H1 (cell line): Measurements from ENCODE around the gene VPS13D. TPM values are rescaled to one million over a fixed set of nuclear protein-coding genes. Genes with fewer than 3 reads are reported as not detected.

Experiments used
- CTCF ChIA-PET: fragments of 300-600 bp; sonication (Branson Sonifier 250); formaldehyde crosslinking; loops from one replicate; lab custom pipeline; 2021; ENCODE audit not compliant: partially characterized antibody; lab: Charles Lee
- POLR2A ChIA-PET: fragments of 300-600 bp; sonication (Branson Sonifier 250); formaldehyde crosslinking; loops from one replicate; lab custom pipeline; 2021; ENCODE audit warnings: inconsistent platforms; ENCODE audit not compliant: partially characterized antibody; lab: Charles Lee
- DNase-seq, 2 experiments: peaks; one replicate each; pipeline versions ENCODE4 v3.0.0 to v3.0.0-alpha.2; 2010 to 2022; ENCODE audit warnings: low spot score in 2 of 2, low read depth in 1 of 2, mixed read lengths in 1 of 2
- FAIRE-seq: peaks from 2 replicates; lab custom pipeline; 2011; peaks lifted over from hg19 to GRCh38; lab: Jason Lieb, UNC
- H2AFZ ChIP-seq: 2 replicates; pipeline ENCODE4 v1.8.1; 2012; ENCODE audit warnings: low read length, inconsistent platforms
- H2AK5ac ChIP-seq: 2 replicates; pipeline ENCODE4 v1.6.1; 2013; ENCODE audit warnings: low read depth, low read length
- H2BK120ac ChIP-seq: replicated peaks from 2 replicates; pipeline ENCODE3; 2013; ENCODE audit warnings: low read depth, low read length, inconsistent platforms
- H2BK12ac ChIP-seq: 2 replicates; pipeline ENCODE4 v1.6.1; 2013; ENCODE audit warnings: low read depth, low read length
- H2BK15ac ChIP-seq: 2 replicates; pipeline ENCODE4 v1.6.1; 2013; ENCODE audit warnings: low read length
- H2BK20ac ChIP-seq: 2 replicates; pipeline ENCODE4 v1.6.1; 2013; ENCODE audit warnings: low read length
- H2BK5ac ChIP-seq: 2 replicates; pipeline ENCODE4 v1.6.1; 2013; ENCODE audit warnings: low read depth, low read length
- H3K14ac ChIP-seq: 2 replicates; pipeline ENCODE4 v1.6.1; 2013; ENCODE audit warnings: inconsistent platforms; ENCODE audit not compliant: insufficient read length
- H3K18ac ChIP-seq: 2 replicates; pipeline ENCODE4 v1.6.1; 2013; ENCODE audit warnings: low read length; ENCODE audit errors: extremely low read depth
- H3K23ac ChIP-seq: 2 replicates; pipeline ENCODE4 v1.6.1; 2013; ENCODE audit warnings: inconsistent platforms; ENCODE audit not compliant: insufficient read length
- H3K23me2 ChIP-seq: 2 replicates; pipeline ENCODE4 v1.6.1; 2013; ENCODE audit warnings: low read depth, low read length
- H3K27ac ChIP-seq: 2 replicates; pipeline ENCODE4 v1.6.1; 2011; ENCODE audit warnings: low read depth, low read length, inconsistent platforms
- H3K27me3 ChIP-seq, 4 experiments: replicated peaks in 1 of 4; 1 replicate in 1 of 4; 2 replicates in 3 of 4; pipeline versions ENCODE4 v1.6.1 to v1.8.1; 2011 to 2013; ENCODE audit warnings: low read length in 3 of 4, mild to moderate bottlenecking in 3 of 4, inconsistent platforms in 2 of 4, mixed read lengths in 2 of 4, moderate library complexity in 1 of 4; ENCODE audit not compliant: control insufficient read depth in 3 of 4, insufficient read depth in 3 of 4; ENCODE audit errors: extremely low read depth in 1 of 4
- H3K36me3 ChIP-seq, 4 experiments: 2 replicates each; pipeline versions ENCODE4 v1.6.1 to v1.8.1; 2011 to 2013; ENCODE audit warnings: mild to moderate bottlenecking in 4 of 4, low read length in 3 of 4, moderate library complexity in 2 of 4, control low read depth in 1 of 4, inconsistent platforms in 1 of 4; ENCODE audit not compliant: insufficient read depth in 4 of 4, control insufficient read depth in 2 of 4
- H3K4ac ChIP-seq: replicated peaks from 2 replicates; pipeline ENCODE3; 2013; ENCODE audit warnings: low read length, low read depth, mixed read lengths, inconsistent platforms; ENCODE audit not compliant: insufficient read length
- H3K4me1 ChIP-seq, 4 experiments: replicated peaks in 1 of 4; 1 replicate in 1 of 4; 2 replicates in 3 of 4; pipeline versions ENCODE4 v1.6.1 to v1.8.1; 2011 to 2013; ENCODE audit warnings: low read length in 3 of 4, inconsistent platforms in 2 of 4, mixed read lengths in 1 of 4; ENCODE audit not compliant: insufficient read depth in 4 of 4, control insufficient read depth in 3 of 4
- H3K4me2 ChIP-seq, 2 experiments: 2 replicates each; pipeline versions ENCODE4 v1.6.1 to v1.8.1; 2011 to 2013; ENCODE audit warnings: low read depth in 2 of 2, low read length in 2 of 2, control low read depth in 1 of 2, inconsistent platforms in 1 of 2, mild to moderate bottlenecking in 1 of 2; ENCODE audit not compliant: insufficient read depth in 1 of 2
- H3K4me3 ChIP-seq, 4 experiments: fragments of 200-600, 300-600 bp in 1 of 4; sonication (generic), shearing (Covaris generic), sonication (Bioruptor Twin) in 1 of 4; 2 replicates each; pipeline versions ENCODE4 v1.5.1 to v1.8.1; 2011 to 2016; ENCODE audit warnings: low read length in 4 of 4, low read depth in 3 of 4, control low read depth in 2 of 4, inconsistent platforms in 2 of 4, mild to moderate bottlenecking in 2 of 4, mixed read lengths in 1 of 4, moderate library complexity in 1 of 4; ENCODE audit not compliant: insufficient read depth in 2 of 4; ENCODE audit errors: extremely low read depth in 1 of 4
- H3K56ac ChIP-seq: replicated peaks from 2 replicates; pipeline ENCODE3; 2013; ENCODE audit warnings: low read depth, mild to moderate bottlenecking, mixed read lengths, low read length, inconsistent platforms; ENCODE audit not compliant: insufficient read length
- H3K79me1 ChIP-seq: 2 replicates; pipeline ENCODE4 v1.6.1; 2013; ENCODE audit warnings: low read depth, low read length, control low read depth
- H3K79me2 ChIP-seq, 2 experiments: 2 replicates each; pipeline versions ENCODE4 v1.6.1 to v1.8.1; 2012 to 2013; ENCODE audit warnings: low read length in 2 of 2, mild to moderate bottlenecking in 2 of 2, inconsistent platforms in 1 of 2; ENCODE audit not compliant: insufficient read depth in 2 of 2, control insufficient read depth in 1 of 2
- H3K9ac ChIP-seq, 4 experiments: replicated peaks in 1 of 4; 1 replicate in 1 of 4; 2 replicates in 3 of 4; pipeline versions ENCODE4 v1.6.1 to v1.8.1; 2011 to 2013; ENCODE audit warnings: low read depth in 3 of 4, low read length in 3 of 4, control low read depth in 2 of 4, mild to moderate bottlenecking in 2 of 4, moderate library complexity in 2 of 4, inconsistent platforms in 1 of 4; ENCODE audit errors: extremely low read depth in 1 of 4
- H3K9me3 ChIP-seq, 2 experiments: 2 replicates each; pipeline versions ENCODE4 v1.6.1 to v1.8.1; 2012 to 2013; ENCODE audit warnings: mild to moderate bottlenecking in 2 of 2, moderate library complexity in 2 of 2, control low read depth in 1 of 2, inconsistent platforms in 1 of 2, low read depth in 1 of 2, low read length in 1 of 2, mixed read lengths in 1 of 2; ENCODE audit not compliant: insufficient read depth in 2 of 2
- H4K20me1 ChIP-seq, 2 experiments: replicated peaks in 1 of 2; 2 replicates each; pipeline versions ENCODE3 to v1.8.1; 2011 to 2013; ENCODE audit warnings: inconsistent platforms in 2 of 2, low read length in 2 of 2, mild to moderate bottlenecking in 1 of 2; ENCODE audit not compliant: insufficient read depth in 2 of 2, control insufficient read depth in 1 of 2
- H4K5ac ChIP-seq: 2 replicates; pipeline ENCODE4 v1.6.1; 2013; ENCODE audit warnings: low read length, low read depth, mixed read lengths, inconsistent platforms; ENCODE audit not compliant: insufficient read length
- H4K8ac ChIP-seq: 2 replicates; pipeline ENCODE4 v1.8.0; 2013; ENCODE audit warnings: mild to moderate bottlenecking, moderate library complexity, low read length, inconsistent platforms; ENCODE audit not compliant: insufficient read depth; ENCODE audit errors: extremely low read depth
- H4K91ac ChIP-seq: replicated peaks from 2 replicates; pipeline ENCODE3; 2013; ENCODE audit warnings: low read length, mixed read lengths, inconsistent platforms; ENCODE audit not compliant: insufficient read length
- ASH2L ChIP-seq: fragments of 200-600, 300-600 bp; sonication (generic); IDR thresholded peaks from one replicate; pipeline ENCODE4 v1.7.1; 2017; ENCODE audit warnings: low read length
- CTCF ChIP-seq, 3 experiments: IDR thresholded peaks; 1 replicate in 2 of 3; 2 replicates in 1 of 3; pipeline versions ENCODE4 v1.5.1 to v1.6.1; 2011; ENCODE audit warnings: low read length in 3 of 3, mild to moderate bottlenecking in 3 of 3, inconsistent platforms in 2 of 3, low read depth in 1 of 3, moderate library complexity in 1 of 3; ENCODE audit not compliant: insufficient read depth in 1 of 3; ENCODE audit errors: control extremely low read depth in 1 of 3
- EP300 ChIP-seq, 2 experiments: IDR thresholded peaks; 1 replicate in 1 of 2; 2 replicates in 1 of 2; pipeline ENCODE4 v1.6.1; 2011 to 2012; ENCODE audit warnings: low read depth in 2 of 2, low read length in 2 of 2, mild to moderate bottlenecking in 2 of 2, borderline replicate concordance in 1 of 2, inconsistent platforms in 1 of 2, moderate library complexity in 1 of 2
- POLR2A ChIP-seq, 2 experiments: IDR thresholded peaks; 1 replicate in 1 of 2; 2 replicates in 1 of 2; pipeline ENCODE4 v1.6.1; 2011; ENCODE audit warnings: low read depth in 2 of 2, low read length in 2 of 2, mild to moderate bottlenecking in 2 of 2; ENCODE audit errors: control extremely low read depth in 1 of 2
- RBBP5 ChIP-seq: IDR thresholded peaks from 2 replicates; pipeline ENCODE4 v1.7.1; 2012; ENCODE audit warnings: low read depth, mild to moderate bottlenecking, inconsistent platforms, low read length, moderate library complexity, borderline replicate concordance
- SIX5 ChIP-seq: IDR thresholded peaks from 2 replicates; pipeline ENCODE4 v1.6.1; 2011; ENCODE audit warnings: mild to moderate bottlenecking, low read depth, low read length
- YY1 ChIP-seq: IDR thresholded peaks from 2 replicates; pipeline ENCODE4 v1.6.1; 2011; ENCODE audit warnings: low read depth, mild to moderate bottlenecking, low read length
- WGBS, 2 experiments: shearing (Covaris generic) in 1 of 2; methylation state at CpG; one replicate each; pipeline versions ENCODE4 v1.1.6 to v1.1.7; 2013 to 2015; ENCODE audit warnings: low lambda C conversion rate in 2 of 2, mixed read lengths in 2 of 2, inconsistent platforms in 1 of 2, low coverage in 1 of 2, missing lambda C conversion rate in 1 of 2; ENCODE audit not compliant: insufficient replicate concordance in 2 of 2, insufficient coverage in 1 of 2, insufficient read length in 1 of 2; ENCODE audit errors: extremely low coverage in 1 of 2, missing lambda C conversion rate in 1 of 2; 5-methylcytosine and 5-hydroxymethylcytosine counted together
- polyA plus RNA-seq, 7 experiments: library from polyadenylated mRNA; depleted of rRNA in 3 of 7; stranded (reverse) in 5 of 7; unstranded in 2 of 7; fragments of >200 nt in 5 of 7; fragments of 200-250 nt in 2 of 7; gene quantifications; 1 replicate in 5 of 7; 2 replicates in 1 of 7; 4 replicates in 1 of 7; pipeline versions ENCODE4 v1.2.1 to v1.2.3, GENCODE V29; 2011 to 2013; ENCODE audit warnings: missing spikeins in 2 of 7, mixed read lengths in 2 of 7
- total RNA-seq: library from RNA; stranded (reverse); fragmentation: NEBNext Ultra II Directional; extraction: Animal tissue kit (Norgen Biotek cat#: 25700); gene quantifications from 2 replicates; pipeline ENCODE4 v1.2.1, GENCODE V29; 2021

The VPS13D gene
- total and polyA plus RNA-seq, 2 of the 8 experiments (the other 6 are each of a cell fraction or from before 2014, with no cell fraction given): 10.9 to 31.2 TPM

GRCh38 chr1:12477936-12478611, 248.2 kb downstream of the VPS13D start:
- Histone ChIP-seq H2BK12ac (no peak overlapping the region), H3K23me2 (no peaks in the 10 kb centered on the region), H4K20me1 (no peaks in the 10 kb centered on the region), H3K36me3 (peaks cover 0 to 7% (median 2%) of the 10 kb centered on the region in 4 experiments; a peak in 3 of 8 replicates), H2BK120ac (no peak overlapping the region), H2AFZ (no peak overlapping the region), H3K18ac (no peak overlapping the region), H3K4me1 (peaks cover 0 to 9% (median 2%) of the 10 kb centered on the region in 4 experiments; a peak in 3 of 7 replicates), H4K5ac (no peak overlapping the region), H2BK20ac (no peak overlapping the region), H2AK5ac (no peak overlapping the region), H2BK5ac (peak overlapping the region; percentile 37), H3K27me3 (no peaks in the 10 kb centered on the region), H2BK15ac (no peak overlapping the region), H3K4me2 (no peak overlapping the region), H3K4me3 (no peak overlapping the region), H3K4ac (no peak overlapping the region), H3K27ac (no peak overlapping the region), H3K56ac (no peak overlapping the region), H3K9me3 (peaks cover 9% of the 10 kb centered on the region in 2 experiments; a peak in 3 of 4 replicates), H4K91ac (no peak overlapping the region), H3K23ac (no peak overlapping the region), H3K9ac (no peak overlapping the region), H4K8ac (no peak overlapping the region), H3K79me1 (no peaks in the 10 kb centered on the region), H3K14ac (no peak overlapping the region), H3K79me2 (no peaks in the 10 kb centered on the region)
- CTCF ChIA-PET: interaction anchor here (1.1 to 1.4 kb wide), 3 partner anchors 15 to 201 kb away, joined by 3 to 4 read pairs (median 4); no protein-coding TSS in a partner anchor
- POLR2A ChIA-PET: interaction anchor here (0.9 kb wide), 1 partner anchor 118 kb away, joined by 3 read pairs; no protein-coding TSS in a partner anchor
- FAIRE-seq (no peak), DNase-seq (no peak)
- no peak for TF ChIP-seq POLR2A (IDR thresholded peaks at IDR 0.05; ENCODE audit: control extremely low read depth in 1 of 2, low read depth in 2 of 2, low read length in 2 of 2)
- TF ChIP-seq YY1: no peak
- TF ChIP-seq ASH2L: no peak
- no peak for TF ChIP-seq EP300 (IDR thresholded peaks at IDR 0.05; ENCODE audit: borderline replicate concordance in 1 of 2, low read depth in 2 of 2, low read length in 2 of 2)
- no peak for TF ChIP-seq SIX5
- TF ChIP-seq RBBP5: no peak
- TF ChIP-seq CTCF (IDR thresholded peaks at IDR 0.05; ENCODE audit: control extremely low read depth in 1 of 3, insufficient read depth in 1 of 3, low read depth in 1 of 3, low read length in 3 of 3): no peak
- 84% methylated on average over 19 of the region's 19 CpGs; no CpG with 5 or more reads in 1 of the 2 experiments for WGBS, 2 experiments
